ENCODE data around the gene MYO15A.

- TF ChIP-seq CTCF (IDR thresholded peaks at IDR 0.05; ENCODE audit: poor library complexity) (no peak), EZH2 (IDR thresholded peaks at IDR 0.05; ENCODE audit: borderline replicate concordance) (no peak)
Observed at GRCh38 chr17:18176176-18176575, 67.6 kb downstream of the MYO15A start.

Data from hepatocyte (in vitro differentiated cells).